Endothelial cell of umbilical vein (primary cell): ENCODE measurements around the gene DIDO1. TPM values are rescaled to one million over a fixed set of nuclear protein-coding genes. Genes with fewer than 3 reads are reported as not detected.

Source experiments
- BruUV-seq: library from RNA; stranded (reverse); fragments of 400-500 nt; replicated peaks from 2 replicates; lab custom pipeline; 2021; lab: Mats Ljungman, UMichigan
- CTCF ChIA-PET: fragments of 300-600, 350-600 bp; sonication (Branson Sonifier 250); formaldehyde crosslinking; loops from one replicate; lab custom pipeline; 2021; ENCODE audit warnings: antibody characterized with exemption, inconsistent platforms; lab: Charles Lee
- POLR2A ChIA-PET: fragments of 300-600, 350-600 bp; sonication (Branson Sonifier 250); formaldehyde crosslinking; loops from one replicate; lab custom pipeline; 2021; ENCODE audit warnings: antibody characterized with exemption, inconsistent platforms; lab: Charles Lee
- DNase-seq: peaks from one replicate; pipeline ENCODE4 v3.0.0-alpha.2; 2011; ENCODE audit warnings: low read depth, low spot score
- FAIRE-seq: peaks from 2 replicates; lab custom pipeline; 2011; peaks lifted over from hg19 to GRCh38; lab: Jason Lieb, UNC
- H2AFZ ChIP-seq: 2 replicates; pipeline ENCODE4 v1.6.0; 2012; ENCODE audit warnings: low read depth, low read length, control low read depth, inconsistent platforms
- H3K27ac ChIP-seq: 2 replicates; pipeline ENCODE4 v1.5.1; 2011; ENCODE audit warnings: low read depth, mild to moderate bottlenecking, control low read depth, low read length, moderate library complexity; ENCODE audit not compliant: insufficient read depth
- H3K27me3 ChIP-seq, 2 experiments: 2 replicates each; pipeline versions ENCODE4 v1.6.0 to v1.6.1; 2011; ENCODE audit warnings: low read length in 2 of 2, mixed read lengths in 1 of 2; ENCODE audit not compliant: control insufficient read depth in 2 of 2, insufficient read depth in 2 of 2
- H3K36me3 ChIP-seq, 2 experiments: 2 replicates in 1 of 2; 3 replicates in 1 of 2; pipeline ENCODE4 v1.5.1; 2011; ENCODE audit warnings: low read length in 2 of 2, mild to moderate bottlenecking in 1 of 2, moderate library complexity in 1 of 2; ENCODE audit not compliant: control insufficient read depth in 2 of 2, insufficient read depth in 2 of 2; ENCODE audit errors: extremely low read depth in 1 of 2
- H3K4me1 ChIP-seq: 3 replicates; pipeline ENCODE4 v1.5.1; 2011; ENCODE audit warnings: mild to moderate bottlenecking, low read length; ENCODE audit not compliant: control insufficient read depth, insufficient read depth; ENCODE audit errors: extremely low read depth
- H3K4me2 ChIP-seq: 2 replicates; pipeline ENCODE4 v1.6.1; 2011; ENCODE audit warnings: low read length, control low read depth, mixed read lengths; ENCODE audit not compliant: insufficient read depth
- H3K4me3 ChIP-seq, 3 experiments: fragments of 200-600 bp in 1 of 3; sonication (generic), shearing (Covaris generic) in 1 of 3; replicated peaks in 1 of 3; 2 replicates each; pipeline ENCODE4 v1.5.1; 2011 to 2016; ENCODE audit warnings: control low read depth in 3 of 3, low read length in 3 of 3, mild to moderate bottlenecking in 2 of 3, inconsistent platforms in 1 of 3, low read depth in 1 of 3, moderate library complexity in 1 of 3; ENCODE audit not compliant: insufficient read depth in 1 of 3
- H3K79me2 ChIP-seq: 2 replicates; pipeline ENCODE4 v1.6.0; 2012; ENCODE audit warnings: low read length, inconsistent platforms; ENCODE audit not compliant: control insufficient read depth, insufficient read depth
- H3K9ac ChIP-seq: replicated peaks from 2 replicates; pipeline ENCODE3; 2011; ENCODE audit warnings: low read length, control low read depth; ENCODE audit not compliant: insufficient read depth; ENCODE audit errors: extremely low read depth
- H3K9me1 ChIP-seq: replicated peaks from 3 replicates; pipeline ENCODE4 v1.6.0; 2011; ENCODE audit warnings: mild to moderate bottlenecking, low read length; ENCODE audit not compliant: control insufficient read depth, insufficient read depth; ENCODE audit errors: extremely low read depth
- H3K9me3 ChIP-seq: replicated peaks from 2 replicates; pipeline ENCODE4 v1.5.1; 2012; ENCODE audit warnings: low read length, inconsistent platforms; ENCODE audit not compliant: control insufficient read depth, insufficient read depth
- H4K20me1 ChIP-seq: replicated peaks from 2 replicates; pipeline ENCODE3; 2011; ENCODE audit warnings: mild to moderate bottlenecking, low read length; ENCODE audit not compliant: control insufficient read depth, insufficient read depth; ENCODE audit errors: extremely low read depth
- EZH2 ChIP-seq: IDR thresholded peaks from 2 replicates; pipeline ENCODE4 v1.6.1; 2012; ENCODE audit warnings: borderline replicate concordance, low read depth, mild to moderate bottlenecking, moderate library complexity, low read length, inconsistent platforms; ENCODE audit not compliant: severe bottlenecking
- FOS ChIP-seq: IDR thresholded peaks from 2 replicates; pipeline ENCODE4 v1.6.1; 2011; ENCODE audit warnings: mild to moderate bottlenecking, low read length, moderate library complexity, borderline replicate concordance; ENCODE audit not compliant: insufficient read depth
- GATA2 ChIP-seq: IDR thresholded peaks from 2 replicates; pipeline ENCODE4 v1.7.0; 2011; ENCODE audit warnings: low read depth, mild to moderate bottlenecking, moderate library complexity, mixed read lengths, low read length; ENCODE audit not compliant: insufficient read length, insufficient read depth
- JUN ChIP-seq: IDR thresholded peaks from 2 replicates; pipeline ENCODE4 v1.6.1; 2011; ENCODE audit warnings: borderline replicate concordance, low read depth; ENCODE audit not compliant: insufficient read length, insufficient read depth
- MYC ChIP-seq: IDR thresholded peaks from one replicate; pipeline ENCODE4 v1.6.1; 2011; ENCODE audit warnings: mild to moderate bottlenecking, low read depth, low read length
- POLR2A ChIP-seq: IDR thresholded peaks from 2 replicates; pipeline ENCODE4 v1.6.1; 2012; ENCODE audit warnings: low read depth, mild to moderate bottlenecking, control low read depth, low read length
- POLR2AphosphoS5 ChIP-seq: IDR thresholded peaks from 2 replicates; pipeline ENCODE4 v1.6.1; 2012; ENCODE audit warnings: low read depth, mild to moderate bottlenecking, control low read depth, low read length, moderate library complexity; ENCODE audit not compliant: insufficient read depth
- dilution Hi-C: fragments of 300-500 bp; cut with MboI; formaldehyde crosslinking; loops from one replicate; pipeline ENCODE4 v1.15.0; 2019; ENCODE audit warnings: low sequenced_read_pairs; ENCODE audit not compliant: extremely low pct_ligation_motif_present
- intact Hi-C: fragments of 100-400 bp; cut with micrococcal nuclease; formaldehyde crosslinking; loops from one replicate; pipeline ENCODE4 v1.10.0; 2022
- polyA plus RNA-seq, 4 experiments: library from polyadenylated mRNA; depleted of rRNA in 3 of 4; stranded (reverse) in 3 of 4; unstranded in 1 of 4; fragments of >200 nt; gene quantifications; 2 replicates each; pipeline versions ENCODE4 v1.2.1 to v1.2.3, GENCODE V29; 2011 to 2012; ENCODE audit warnings: missing spikeins in 1 of 4
- total RNA-seq: library from RNA; stranded (reverse); gene quantifications from 2 replicates; pipeline ENCODE4 v1.2.3, GENCODE V29; 2021
- TF ChIP-seq, protein P1 (sequence below), 2 donors: IDR thresholded peaks; 1 replicate in 1 of 2; 2 replicates in 1 of 2; pipeline ENCODE4 v1.5.1; 2011; ENCODE audit warnings: low read length in 2 of 2, mild to moderate bottlenecking in 2 of 2, moderate library complexity in 2 of 2, control low read depth in 1 of 2, inconsistent platforms in 1 of 2, low read depth in 1 of 2; ENCODE audit not compliant: insufficient read depth in 1 of 2; ENCODE audit errors: extremely low read depth in 1 of 2
- TF ChIP-seq, protein P2 (sequence below): IDR thresholded peaks from 2 replicates; pipeline ENCODE4 v1.6.1; 2011; ENCODE audit not compliant: insufficient read depth, insufficient read length

DIDO1 gene
- total and polyA plus RNA-seq, 2 donors (not counting 3 experiments of a cell fraction or from before 2014, with no cell fraction given) = 22.1 to 51.2 TPM

DNA sequence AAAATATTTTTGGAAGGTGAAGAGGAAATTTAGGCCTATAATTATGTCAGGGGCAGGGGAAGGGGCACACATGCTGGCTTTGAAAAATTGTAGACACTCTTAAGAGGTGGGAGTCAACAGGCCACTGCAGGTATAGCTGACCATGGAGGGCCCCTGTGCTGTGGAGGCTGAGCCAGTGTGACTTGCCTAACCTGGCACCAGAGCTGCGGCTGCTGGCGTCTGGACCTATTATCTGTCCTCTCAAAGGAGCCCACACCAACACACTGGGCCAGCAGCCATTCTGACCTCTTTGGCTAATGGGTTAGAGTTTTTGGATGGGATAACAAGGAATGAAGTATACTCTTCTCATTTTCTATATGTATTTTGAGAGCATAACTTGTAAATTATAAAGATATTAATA is 16.2 kb upstream of the DIDO1 start:
- Histone ChIP-seq H3K27me3 (no peaks in the 10 kb centered on the region), H3K9me3 (no peaks in the 10 kb centered on the region), H3K9me1 (no peaks in the 10 kb centered on the region), H4K20me1 (no peaks in the 10 kb centered on the region), H3K27ac (no peak overlapping the region), H3K4me2 (no peak overlapping the region), H3K36me3 (peaks cover 8 to 33% of the 10 kb centered on the region in 2 experiments), H3K79me2 (peaks cover 39% of the 10 kb centered on the region), H2AFZ (no peak overlapping the region), H3K9ac (no peak overlapping the region), H3K4me1 (peaks cover 6% of the 10 kb centered on the region), H3K4me3 (no peak overlapping the region)
- CTCF ChIA-PET = no interaction called here
- intact Hi-C loops (no loop called here), dilution Hi-C loops (no loop called here)
- TF ChIP-seq MYC (no peak), GATA2 (no peak), JUN (no peak), POLR2A (no peak), EZH2 (no peak), FOS (no peak), POLR2AphosphoS5 (no peak)
- TF ChIP-seq, protein P1, sequence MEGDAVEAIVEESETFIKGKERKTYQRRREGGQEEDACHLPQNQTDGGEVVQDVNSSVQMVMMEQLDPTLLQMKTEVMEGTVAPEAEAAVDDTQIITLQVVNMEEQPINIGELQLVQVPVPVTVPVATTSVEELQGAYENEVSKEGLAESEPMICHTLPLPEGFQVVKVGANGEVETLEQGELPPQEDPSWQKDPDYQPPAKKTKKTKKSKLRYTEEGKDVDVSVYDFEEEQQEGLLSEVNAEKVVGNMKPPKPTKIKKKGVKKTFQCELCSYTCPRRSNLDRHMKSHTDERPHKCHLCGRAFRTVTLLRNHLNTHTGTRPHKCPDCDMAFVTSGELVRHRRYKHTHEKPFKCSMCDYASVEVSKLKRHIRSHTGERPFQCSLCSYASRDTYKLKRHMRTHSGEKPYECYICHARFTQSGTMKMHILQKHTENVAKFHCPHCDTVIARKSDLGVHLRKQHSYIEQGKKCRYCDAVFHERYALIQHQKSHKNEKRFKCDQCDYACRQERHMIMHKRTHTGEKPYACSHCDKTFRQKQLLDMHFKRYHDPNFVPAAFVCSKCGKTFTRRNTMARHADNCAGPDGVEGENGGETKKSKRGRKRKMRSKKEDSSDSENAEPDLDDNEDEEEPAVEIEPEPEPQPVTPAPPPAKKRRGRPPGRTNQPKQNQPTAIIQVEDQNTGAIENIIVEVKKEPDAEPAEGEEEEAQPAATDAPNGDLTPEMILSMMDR (IDR thresholded peaks at IDR 0.05; ENCODE audit: extremely low read depth in 1 of 2, insufficient read depth in 1 of 2, low read depth in 1 of 2, low read length in 2 of 2) = no peak
- TF ChIP-seq, protein P2, sequence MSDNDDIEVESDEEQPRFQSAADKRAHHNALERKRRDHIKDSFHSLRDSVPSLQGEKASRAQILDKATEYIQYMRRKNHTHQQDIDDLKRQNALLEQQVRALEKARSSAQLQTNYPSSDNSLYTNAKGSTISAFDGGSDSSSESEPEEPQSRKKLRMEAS = no peak
- DNase-seq (no peak), FAIRE-seq (peak; percentile 15)
- POLR2A ChIA-PET = no interaction called here
- BruUV-seq = no TSS peak
